NCI-H2171 (cell line): ENCODE results near the gene THBD.

Experiments used
- DNase-seq: peaks from one replicate; lab custom pipeline; 2025; lab: John Stamatoyannopoulos, UW

Gene THBD

DNA sequence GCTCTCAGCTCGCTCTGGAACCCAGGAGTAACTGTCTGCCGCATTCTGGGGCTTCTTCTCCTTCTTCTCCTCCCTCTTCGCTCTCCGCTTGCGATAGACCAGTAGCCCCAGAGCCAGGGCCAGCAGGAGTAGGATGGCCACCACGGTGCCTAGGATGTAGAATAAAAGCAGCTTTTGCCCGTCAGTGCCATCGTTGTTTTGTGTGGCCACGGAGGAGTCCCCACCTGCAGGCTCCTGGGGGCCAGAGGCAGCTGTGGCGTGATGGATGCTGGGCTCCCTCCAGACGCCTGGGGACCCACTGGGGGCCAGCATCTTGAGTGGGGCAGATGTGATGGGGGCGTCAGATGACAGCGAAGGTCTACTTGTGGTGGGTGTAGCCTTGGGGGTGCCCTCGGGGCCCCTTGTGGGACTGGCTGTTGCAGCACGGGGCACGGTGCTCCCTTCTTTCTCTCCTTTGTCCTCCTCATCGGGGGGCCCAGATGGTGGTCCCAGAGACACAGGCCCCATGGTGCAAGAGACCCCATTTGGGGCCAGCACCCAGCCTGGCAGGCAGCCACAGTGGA is 34.9 kb upstream of the THBD start:
- no peak for DNase-seq

DNA sequence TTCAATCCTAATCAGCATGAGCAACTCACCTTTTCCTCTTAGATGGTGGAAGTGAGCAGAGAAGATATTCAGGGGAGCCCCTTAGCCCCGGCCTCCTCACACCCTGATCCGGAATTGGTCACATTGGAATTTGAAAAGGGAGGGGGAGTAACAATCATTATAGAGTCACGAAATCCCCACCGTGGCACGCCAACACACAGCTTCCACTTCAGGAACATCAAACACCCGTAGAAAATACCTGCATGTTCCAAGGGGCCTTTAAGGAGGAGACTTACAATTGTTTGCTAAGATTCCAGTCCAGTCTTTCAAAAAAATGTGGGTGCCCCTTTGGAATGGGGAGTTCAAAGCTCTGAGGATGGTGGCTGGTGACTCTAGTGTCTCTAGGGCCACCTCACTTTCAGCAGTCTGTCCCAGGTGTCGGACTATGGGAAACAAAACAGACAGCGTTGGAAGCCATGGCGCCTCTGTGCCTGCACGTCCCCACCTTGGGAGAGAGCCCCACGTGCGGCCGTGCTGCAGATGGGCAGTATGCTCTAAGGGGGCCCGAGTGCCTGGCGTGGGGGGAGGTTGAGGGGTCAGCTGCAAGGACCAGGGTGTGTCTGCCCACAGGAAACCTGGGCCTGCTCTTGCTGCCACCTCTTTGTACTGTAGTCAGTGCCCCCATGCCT is 34.2 kb upstream of the THBD start:
- DNase-seq, result no peak

DNA sequence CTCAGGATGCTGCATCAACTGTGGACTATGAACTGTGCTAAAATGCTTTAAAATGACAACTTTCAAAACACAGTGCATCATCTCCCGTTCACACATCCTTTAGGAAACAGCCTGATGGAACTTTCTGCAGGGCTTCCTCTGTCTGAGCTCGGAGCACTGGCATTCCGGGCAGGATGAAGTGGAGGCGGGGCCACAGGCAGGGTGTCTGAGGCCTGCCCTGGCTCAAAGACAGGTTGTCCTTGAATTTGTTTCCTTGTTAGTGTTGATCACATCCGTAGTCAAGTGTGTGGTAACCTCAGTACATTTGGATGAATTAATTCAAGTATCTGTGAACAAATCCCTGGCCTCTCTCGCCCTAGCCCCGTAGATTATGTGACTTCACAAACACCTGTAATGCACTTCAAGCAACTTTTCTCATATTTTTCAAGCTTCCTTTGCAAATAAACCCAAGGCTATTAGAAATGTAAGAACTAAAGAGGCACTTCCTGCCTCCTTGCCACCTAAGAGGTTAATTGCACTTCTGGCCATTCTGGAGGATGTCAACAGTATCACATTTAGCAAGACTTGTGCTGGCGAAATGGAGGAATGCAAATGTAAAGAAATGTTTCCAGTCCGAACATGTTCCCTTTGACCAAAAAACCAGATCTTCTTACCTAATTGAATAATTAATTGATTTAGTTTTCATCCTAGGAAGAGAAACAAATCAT is 33.5 kb upstream of the THBD start:
- no peak for DNase-seq

DNA sequence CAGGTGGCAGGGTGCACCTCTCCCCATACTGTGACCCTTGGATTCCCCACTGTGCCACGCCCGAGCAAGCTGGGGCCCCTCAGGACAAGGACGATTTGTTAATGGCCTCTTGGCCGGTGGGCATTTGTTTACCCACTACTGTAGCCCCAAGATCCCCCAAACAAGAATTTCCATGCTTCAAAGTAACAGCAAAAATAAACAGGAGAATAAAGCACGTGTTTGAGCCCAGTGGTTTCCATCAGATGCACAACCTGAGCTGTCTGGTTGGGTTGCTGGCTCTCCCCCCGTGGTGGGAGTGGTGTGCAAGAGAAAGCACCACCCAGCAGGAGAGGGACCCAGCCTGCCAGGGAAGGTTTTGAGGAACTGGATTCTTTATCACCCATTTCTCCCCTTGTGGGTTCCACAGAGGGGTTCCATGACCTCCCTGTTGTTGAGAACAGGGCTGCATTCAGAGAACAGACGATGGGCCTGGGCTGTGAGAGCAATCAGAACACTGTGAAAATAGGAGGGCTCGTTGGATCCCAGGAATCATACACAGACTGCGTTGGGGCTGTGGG is 31.9 kb upstream of the THBD start:
- no peak for DNase-seq

- DNase-seq, result no peak
These were observed 31.0 kb upstream of the THBD start for GRCh38 chr20:23080521-23080920.

- DNase-seq, result no peak
These were observed 30.5 kb upstream of the THBD start for GRCh38 chr20:23079926-23080325.

- no peak for DNase-seq
These were observed 29.5 kb upstream of the THBD start for GRCh38 chr20:23079016-23079351.

GRCh38 chr20:23078351-23079015 is 29.0 kb upstream of the THBD start:
- no peak for DNase-seq

GRCh38 chr20:23077277-23077676 is 27.8 kb upstream of the THBD start:
- no peak for DNase-seq

DNA sequence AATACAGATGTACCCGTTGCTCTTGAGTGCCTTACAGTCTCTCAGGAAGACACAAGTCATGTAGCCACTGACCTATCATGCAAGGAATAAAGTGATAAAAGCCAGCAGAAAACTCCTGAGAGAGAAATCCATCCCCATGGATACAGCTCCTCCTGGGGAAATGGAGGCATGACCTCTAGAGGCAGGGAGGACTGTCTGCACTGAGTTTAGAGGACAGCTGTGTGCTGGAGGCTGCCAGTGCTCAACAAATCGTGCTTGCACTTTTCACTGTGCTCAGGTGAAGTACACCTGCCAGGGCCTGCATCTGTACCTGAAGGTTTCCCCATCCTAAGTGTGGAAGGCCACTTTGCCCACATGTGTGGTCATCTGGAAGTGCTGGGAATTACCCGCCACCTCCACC is 24.6 kb upstream of the THBD start:
- DNase-seq, result no peak

GRCh38 chr20:23072892-23073586 is 23.6 kb upstream of the THBD start:
- no peak for DNase-seq

DNA sequence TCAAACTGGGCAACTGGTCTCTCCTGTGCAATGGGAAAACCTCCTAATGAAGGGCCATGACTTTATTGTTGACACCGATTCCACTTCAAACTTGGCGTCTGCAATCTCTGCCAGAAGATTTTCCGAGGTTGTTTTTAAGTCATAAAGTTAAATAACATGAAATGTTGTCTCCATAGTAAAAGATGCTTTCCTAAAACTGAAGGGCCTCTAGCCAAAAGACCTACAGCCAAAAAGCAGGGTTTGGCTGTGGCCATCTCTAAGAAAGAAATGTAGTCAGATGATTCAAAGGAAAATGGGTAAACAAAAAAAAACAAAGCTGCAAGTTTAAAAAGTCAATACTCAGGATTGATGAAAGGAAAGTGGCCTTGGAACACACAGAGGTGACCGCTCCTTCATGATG is 22.5 kb upstream of the THBD start:
- DNase-seq, result no peak

DNA sequence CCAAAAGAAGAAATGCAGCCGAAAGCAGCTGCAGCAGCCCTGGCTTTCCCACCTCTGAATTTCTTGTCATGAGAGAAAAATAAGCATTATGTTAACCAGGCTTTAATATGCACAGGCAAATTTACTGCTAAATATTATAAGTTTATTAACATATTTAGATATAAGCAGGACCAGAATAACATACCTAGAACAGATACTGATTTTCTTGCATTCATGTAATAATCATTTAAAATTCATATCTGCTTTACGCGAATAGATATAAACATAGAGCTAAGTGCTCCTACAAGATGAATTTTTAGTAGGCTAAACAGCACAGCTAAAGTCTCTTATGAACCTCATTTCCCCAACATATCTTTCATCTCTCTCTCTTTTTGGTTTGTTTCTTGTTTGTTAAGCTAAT is 21.9 kb upstream of the THBD start:
- no peak for DNase-seq

GRCh38 chr20:23069108-23069507 is 19.6 kb upstream of the THBD start:
- no peak for DNase-seq

- DNase-seq, result no peak
These were observed 18.8 kb upstream of the THBD start for GRCh38 chr20:23068283-23068682.

DNA sequence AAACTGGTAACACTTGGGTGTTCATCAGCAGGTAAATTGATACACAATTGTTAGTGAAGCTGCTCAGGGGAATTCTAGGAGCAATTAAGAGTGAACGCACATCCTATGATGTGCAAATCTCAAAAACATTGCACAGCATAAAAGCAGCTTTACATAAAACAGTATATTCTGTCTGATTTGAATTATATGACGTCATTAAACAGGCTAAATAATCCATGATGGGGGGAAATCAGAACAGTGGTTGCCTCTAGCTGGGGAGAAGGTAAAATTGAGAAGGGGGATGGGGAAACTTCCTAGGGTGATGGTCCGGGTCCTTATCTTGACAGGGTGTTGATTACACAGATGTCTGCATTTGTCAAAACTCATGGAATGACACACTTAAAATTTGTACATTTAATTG is 17.3 kb upstream of the THBD start:
- DNase-seq, result no peak

GRCh38 chr20:23065266-23066201 is 16.1 kb upstream of the THBD start:
- DNase-seq, result no peak

- DNase-seq, result no peak
These were observed 14.1 kb upstream of the THBD start for GRCh38 chr20:23063581-23063980.

DNA sequence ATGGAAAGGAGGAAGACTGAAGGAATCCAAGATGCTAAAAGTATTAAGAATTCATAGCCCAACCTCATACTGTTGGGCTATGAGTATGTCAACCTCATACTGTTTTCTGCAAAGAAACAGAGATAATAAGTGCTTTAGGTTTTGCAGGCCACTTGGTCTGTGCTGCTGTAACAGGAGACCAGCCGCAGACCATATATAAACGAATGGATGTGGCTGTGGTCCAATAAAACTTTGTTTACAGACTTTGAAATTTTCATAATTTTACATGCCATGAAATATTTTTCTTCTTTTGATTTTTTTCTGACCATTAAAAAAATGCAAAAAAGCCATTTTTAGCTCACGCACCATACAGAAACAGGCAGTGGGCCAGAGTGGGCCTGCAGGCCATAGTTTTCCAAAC is 13.7 kb upstream of the THBD start:
- DNase-seq, result no peak

DNA sequence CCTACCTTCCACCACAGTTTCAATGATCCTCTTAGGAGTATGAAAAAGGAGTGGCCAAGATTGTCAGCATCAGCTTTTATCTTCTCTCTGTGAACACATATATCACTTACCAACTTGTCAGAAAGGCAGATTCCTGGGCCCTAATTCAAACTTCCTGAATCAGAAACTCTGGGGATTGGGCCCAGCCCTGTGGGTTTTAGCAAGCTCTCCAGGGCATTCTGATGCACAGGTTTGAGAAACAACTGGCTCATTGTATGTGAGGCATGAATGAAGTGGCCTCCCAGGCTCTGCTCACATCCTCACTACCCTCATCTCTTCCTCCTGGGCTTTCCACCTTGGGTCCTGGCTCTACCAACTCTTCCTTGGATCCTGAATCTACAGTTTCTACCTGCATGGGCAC is 13.2 kb upstream of the THBD start:
- DNase-seq, result no peak
